GM12872 (cell line): ENCODE data around the gene MAPK1.

ENCODE experiments used
- CTCF ChIP-seq: IDR thresholded peaks from 3 replicates; pipeline ENCODE4 v1.5.1; 2011; ENCODE audit warnings: low read depth, mild to moderate bottlenecking, low read length, moderate library complexity; ENCODE audit not compliant: insufficient read depth

The MAPK1 gene

GRCh38 chr22:21881841-21882753, 14.7 kb upstream of the MAPK1 start:
- TF ChIP-seq CTCF = no peak

GRCh38 chr22:21876486-21877176, 9.2 kb upstream of the MAPK1 start:
- no peak for TF ChIP-seq CTCF

- TF ChIP-seq CTCF = no peak
Measured at GRCh38 chr22:21873619-21874018, 6.2 kb upstream of the MAPK1 start.

GRCh38 chr22:21868651-21869050, 1.2 kb upstream of the MAPK1 start:
- no peak for TF ChIP-seq CTCF

- no peak for TF ChIP-seq CTCF
Measured at GRCh38 chr22:21866833-21867527, 465 bp downstream of the MAPK1 start.

- TF ChIP-seq CTCF = no peak
Measured at GRCh38 chr22:21865041-21865440, 2.4 kb downstream of the MAPK1 start.
